Measurements from ENCODE around the gene INAFM2. TPM values are rescaled to one million over a fixed set of nuclear protein-coding genes. Genes with fewer than 3 reads are reported as not detected.

Gene INAFM2
- polyA plus RNA-seq, 3 donors: 3.7 to 9.1 (median 7.4) TPM

DNA sequence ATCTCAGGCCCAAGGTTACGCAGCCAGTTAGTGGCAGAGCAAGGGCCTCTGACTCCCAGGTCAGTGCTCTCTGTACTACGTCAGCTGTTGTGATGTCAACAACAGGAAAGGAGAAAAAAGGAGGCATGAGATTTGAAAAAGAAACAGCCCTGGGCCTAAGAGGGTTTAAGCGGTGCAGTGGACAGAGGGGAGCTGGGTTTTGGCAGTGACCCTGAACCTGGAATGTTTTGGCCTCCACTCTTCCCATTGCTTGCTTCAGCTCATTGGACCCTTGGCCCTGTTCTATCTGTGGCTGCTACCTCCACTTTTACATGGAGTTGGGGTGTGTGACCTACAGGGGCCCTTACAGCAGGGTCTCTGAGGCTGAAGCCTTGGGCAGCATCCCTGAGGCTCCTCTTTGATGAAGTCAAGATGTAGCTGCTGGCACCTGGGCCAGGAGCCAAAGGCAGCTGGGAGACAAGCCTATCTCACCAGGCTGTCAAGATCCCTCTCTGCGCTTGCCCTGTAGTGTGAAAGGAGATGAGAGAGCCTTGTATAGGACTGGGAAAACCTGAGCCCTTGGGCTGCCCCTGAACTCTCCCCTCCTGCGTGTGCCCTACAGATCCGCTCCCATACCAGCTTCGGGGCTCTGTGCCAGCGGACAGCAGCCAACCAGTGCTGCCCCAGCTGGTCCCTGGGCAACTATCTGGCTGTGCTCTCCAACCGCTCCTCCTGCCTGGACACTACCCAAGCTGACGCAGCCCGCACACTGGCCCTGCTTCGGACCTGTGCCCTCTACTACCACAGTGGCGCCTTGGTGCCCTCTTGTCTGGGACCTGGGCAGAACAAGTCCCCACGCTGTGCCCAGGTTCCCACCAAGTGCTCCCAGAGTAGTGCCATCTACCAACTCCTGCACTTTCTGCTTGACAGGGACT lies 43.2 kb downstream of the INAFM2 start:
- no peak overlapping the region for H3K27ac ChIP-seq (ENCODE audit: low read depth, low read length)
- WGBS, 3 donors: 54 to 84% (median 83%) methylated on average over 14 of the region's 14 CpGs

DNA sequence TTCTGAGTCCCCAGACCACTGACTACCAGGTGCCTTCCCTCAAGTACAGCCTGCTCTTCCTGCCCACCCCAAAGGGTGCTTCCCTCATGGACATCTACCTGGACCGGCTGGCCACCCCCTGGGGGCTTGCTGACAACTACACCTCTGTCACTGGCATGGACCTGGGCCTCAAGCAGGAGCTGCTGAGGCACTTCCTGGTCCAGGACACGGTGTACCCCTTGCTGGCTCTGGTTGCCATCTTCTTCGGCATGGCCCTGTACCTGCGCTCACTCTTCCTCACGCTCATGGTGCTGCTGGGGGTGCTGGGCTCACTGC lies 43.8 kb downstream of the INAFM2 start:
- 75 to 89% (median 78%) methylated on average over 5 of the region's 5 CpGs for WGBS, 3 donors
- H3K27ac ChIP-seq (ENCODE audit: low read depth, low read length): no peak overlapping the region

DNA sequence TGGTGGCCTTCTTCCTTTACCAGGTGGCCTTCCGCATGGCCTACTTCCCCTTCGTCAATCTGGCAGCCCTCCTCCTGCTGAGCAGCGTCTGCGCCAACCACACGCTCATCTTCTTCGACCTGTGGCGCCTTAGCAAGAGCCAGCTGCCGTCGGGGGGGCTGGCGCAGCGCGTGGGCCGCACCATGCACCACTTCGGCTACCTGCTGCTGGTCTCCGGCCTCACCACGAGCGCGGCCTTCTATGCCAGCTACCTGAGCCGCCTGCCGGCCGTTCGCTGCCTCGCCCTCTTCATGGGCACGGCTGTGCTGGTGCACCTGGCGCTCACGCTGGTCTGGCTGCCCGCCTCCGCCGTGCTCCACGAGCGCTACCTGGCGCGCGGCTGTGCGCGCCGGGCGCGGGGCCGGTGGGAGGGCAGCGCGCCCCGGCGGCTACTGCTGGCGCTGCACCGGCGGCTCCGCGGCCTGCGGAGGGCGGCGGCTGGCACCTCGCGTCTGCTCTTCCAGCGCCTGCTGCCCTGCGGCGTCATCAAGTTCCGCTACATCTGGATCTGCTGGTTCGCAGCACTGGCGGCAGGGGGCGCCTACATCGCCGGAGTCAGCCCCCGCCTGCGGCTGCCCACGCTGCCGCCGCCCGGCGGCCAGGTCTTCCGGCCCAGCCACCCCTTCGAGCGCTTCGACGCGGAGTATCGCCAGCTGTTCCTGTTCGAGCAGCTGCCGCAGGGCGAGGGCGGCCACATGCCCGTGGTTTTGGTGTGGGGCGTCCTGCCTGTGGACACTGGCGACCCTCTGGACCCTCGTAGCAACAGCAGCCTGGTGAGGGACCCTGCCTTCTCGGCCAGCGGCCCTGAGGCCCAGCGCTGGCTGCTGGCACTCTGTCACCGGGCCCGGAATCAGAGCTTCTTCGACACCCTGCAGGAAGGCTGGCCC lies 44.5 kb downstream of the INAFM2 start:
- 11 to 18% (median 15%) methylated on average over 64 to 91 of the region's 91 CpGs for WGBS, 3 donors
- no peak overlapping the region for H3K27ac ChIP-seq (ENCODE audit: low read depth, low read length)

DNA sequence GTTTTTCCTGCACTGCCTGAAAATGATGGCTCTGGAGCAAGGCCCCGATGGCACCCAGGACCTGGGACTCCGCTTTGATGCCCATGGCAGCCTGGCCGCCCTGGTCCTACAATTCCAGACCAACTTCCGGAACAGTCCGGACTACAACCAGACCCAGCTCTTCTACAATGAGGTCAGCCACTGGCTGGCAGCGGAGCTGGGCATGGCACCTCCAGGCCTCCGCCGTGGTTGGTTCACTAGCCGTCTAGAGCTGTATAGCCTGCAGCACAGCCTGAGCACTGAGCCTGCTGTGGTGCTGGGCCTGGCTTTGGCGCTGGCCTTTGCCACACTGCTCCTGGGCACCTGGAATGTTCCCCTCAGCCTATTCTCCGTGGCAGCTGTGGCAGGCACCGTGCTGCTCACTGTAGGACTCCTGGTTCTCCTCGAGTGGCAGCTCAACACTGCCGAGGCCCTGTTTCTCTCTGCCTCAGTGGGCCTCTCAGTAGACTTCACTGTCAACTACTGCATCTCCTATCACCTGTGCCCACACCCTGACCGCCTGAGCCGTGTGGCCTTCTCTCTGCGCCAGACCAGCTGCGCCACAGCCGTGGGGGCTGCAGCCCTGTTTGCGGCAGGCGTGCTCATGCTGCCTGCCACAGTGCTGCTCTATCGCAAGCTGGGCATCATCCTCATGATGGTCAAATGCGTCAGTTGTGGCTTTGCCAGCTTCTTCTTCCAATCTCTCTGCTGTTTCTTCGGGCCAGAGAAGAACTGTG lies 45.4 kb downstream of the INAFM2 start:
- 96 to 98% (median 96%) methylated on average over 24 of the region's 24 CpGs for WGBS, 3 donors
- H3K27ac ChIP-seq (ENCODE audit: low read depth, low read length): no peak overlapping the region

DNA sequence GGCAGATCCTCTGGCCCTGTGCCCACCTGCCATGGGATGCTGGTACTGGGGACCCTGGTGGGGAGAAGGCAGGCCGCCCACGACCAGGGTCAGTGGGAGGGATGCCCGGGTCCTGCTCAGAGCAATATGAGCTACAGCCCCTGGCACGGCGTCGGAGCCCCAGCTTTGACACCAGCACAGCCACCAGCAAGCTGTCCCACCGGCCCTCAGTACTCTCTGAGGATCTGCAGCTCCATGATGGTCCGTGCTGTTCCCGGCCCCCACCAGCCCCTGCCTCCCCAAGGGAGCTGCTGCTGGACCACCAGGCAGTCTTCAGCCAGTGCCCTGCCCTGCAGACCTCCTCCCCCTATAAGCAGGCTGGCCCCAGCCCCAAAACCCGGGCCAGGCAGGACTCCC lies 46.0 kb downstream of the INAFM2 start:
- no peak overlapping the region for H3K27ac ChIP-seq (ENCODE audit: low read depth, low read length)
- WGBS, 3 donors: 89 to 96% (median 92%) methylated on average over 10 of the region's 10 CpGs

DNA sequence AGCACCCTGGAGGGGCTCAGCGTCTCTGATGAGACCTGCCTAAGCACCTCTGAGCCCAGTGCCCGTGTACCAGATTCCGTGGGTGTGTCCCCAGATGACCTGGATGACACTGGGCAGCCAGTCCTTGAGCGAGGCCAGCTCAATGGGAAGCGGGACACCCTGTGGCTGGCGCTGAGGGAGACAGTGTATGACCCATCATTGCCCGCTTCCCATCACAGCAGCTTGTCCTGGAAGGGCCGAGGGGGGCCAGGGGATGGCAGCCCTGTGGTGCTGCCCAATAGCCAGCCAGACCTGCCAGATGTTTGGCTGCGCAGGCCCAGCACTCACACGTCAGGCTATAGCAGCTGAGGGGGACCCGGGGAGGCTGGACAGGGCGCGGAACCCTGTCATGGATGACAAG lies 46.5 kb downstream of the INAFM2 start:
- WGBS, 3 donors: 90 to 95% (median 91%) methylated on average over 12 to 13 of the region's 13 CpGs
- no peak overlapping the region for H3K27ac ChIP-seq (ENCODE audit: low read depth, low read length)

DNA sequence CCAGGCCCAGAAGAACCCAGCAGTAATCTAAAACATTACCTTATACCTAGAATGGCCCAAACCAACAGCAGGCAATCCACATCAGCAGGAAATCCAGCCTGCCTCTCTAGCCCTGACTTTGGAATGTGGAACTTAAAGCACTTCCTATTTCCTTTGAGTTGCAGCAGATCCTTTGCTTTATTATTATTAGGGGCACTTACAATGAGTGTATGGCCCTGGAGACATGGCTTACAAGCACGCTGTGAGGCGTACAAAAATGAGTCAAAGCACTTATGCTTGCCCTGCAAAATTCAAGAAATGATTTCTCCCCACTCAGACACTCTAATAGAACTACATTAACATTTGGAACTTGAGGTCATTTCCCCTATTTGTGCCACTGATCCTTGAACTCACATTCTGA lies 49.5 kb downstream of the INAFM2 start:
- 41 to 65% (median 64%) methylated on average over 2 of the region's 2 CpGs for WGBS, 3 donors
- no peak overlapping the region for H3K27ac ChIP-seq (ENCODE audit: low read depth, low read length)

Other genes starting within 250 kb of the INAFM2 start
- 1 to 10 TPM; 1.9 to 7.3 (median 3.5) TPM for gene BMF, start 214.8 kb upstream of the INAFM2 start, polyA plus RNA-seq
- gene BUB1B, start 162.6 kb upstream of the INAFM2 start, polyA plus RNA-seq: under 1 TPM in 2 of 3 donors, not detected in 1; 0.15 to 0.17 TPM
- gene PAK6, start 84.6 kb upstream of the INAFM2 start, polyA plus RNA-seq: 1 to 10 TPM in 1 of 3 donors, under 1 TPM in 2; 0.11 to 5.2 (median 0.43) TPM
- gene ANKRD63, start 40.6 kb upstream of the INAFM2 start, polyA plus RNA-seq: not detected
- gene PLCB2, start 15.8 kb upstream of the INAFM2 start, polyA plus RNA-seq: 10 to 100 TPM in 2 of 3 donors, 1 to 10 TPM in 1; 3.3 to 15.1 (median 12.7) TPM
- gene CCDC9B, start 17.2 kb downstream of the INAFM2 start, polyA plus RNA-seq: 10 to 100 TPM in 1 of 3 donors, 1 to 10 TPM in 2; 2.8 to 14.6 (median 4.3) TPM
- gene PHGR1, start 27.3 kb downstream of the INAFM2 start, polyA plus RNA-seq: 10 to 100 TPM in 1 of 3 donors, 1 to 10 TPM in 2; 2.2 to 37.3 (median 8.8) TPM
- gene DISP2, start 34.5 kb downstream of the INAFM2 start, polyA plus RNA-seq: under 1 TPM; 0.24 to 0.62 (median 0.56) TPM
- gene KNSTRN, start 59.0 kb downstream of the INAFM2 start, polyA plus RNA-seq: 1 to 10 TPM; 3.2 to 6.6 (median 6.6) TPM
- gene IVD, start 82.1 kb downstream of the INAFM2 start, polyA plus RNA-seq: 10 to 100 TPM; 19.1 to 49.6 (median 43.8) TPM
- 1 to 10 TPM; 8.7 to 10.0 (median 9.8) TPM for gene BAHD1, start 117.3 kb downstream of the INAFM2 start, polyA plus RNA-seq
- 1 to 10 TPM; 4.7 to 7.4 (median 7.0) TPM for gene CHST14, start 147.3 kb downstream of the INAFM2 start, polyA plus RNA-seq
- 10 to 100 TPM; 18.8 to 33.6 (median 29.5) TPM for gene CCDC32, start 241.3 kb downstream of the INAFM2 start, polyA plus RNA-seq
- gene RPUSD2, start 245.6 kb downstream of the INAFM2 start, polyA plus RNA-seq: 1 to 10 TPM; 4.0 to 9.4 (median 7.7) TPM